DOHH2 (cell line): ENCODE measurements around the gene SLC10A6.

Source experiments
- H3F3A ChIP-seq: fragments of 200-600 bp; sonication (generic), shearing (Covaris generic); 2 replicates; pipeline ENCODE4 v1.6.0; 2016; ENCODE audit warnings: antibody characterized with exemption, mild to moderate bottlenecking; ENCODE audit not compliant: control insufficient read depth, insufficient read depth
- H3K27ac ChIP-seq: fragments of 200-600 bp; sonication (generic); 2 replicates; pipeline ENCODE4 v1.5.1; 2014; ENCODE audit warnings: low read depth, mild to moderate bottlenecking, low read length, moderate library complexity
- H3K27me3 ChIP-seq: fragments of 200-600 bp; sonication (generic); 2 replicates; pipeline ENCODE4 v1.6.1; 2014; ENCODE audit warnings: mild to moderate bottlenecking, low read length, mixed read lengths; ENCODE audit not compliant: control insufficient read depth
- H3K36me3 ChIP-seq: fragments of 200-600 bp; sonication (generic); 2 replicates; pipeline ENCODE4 v1.6.1; 2014; ENCODE audit warnings: mild to moderate bottlenecking, low read length, moderate library complexity, mixed read lengths; ENCODE audit not compliant: control insufficient read depth
- H3K4me1 ChIP-seq: fragments of 200-600 bp; sonication (generic); 2 replicates; pipeline ENCODE4 v1.6.1; 2014; ENCODE audit warnings: mild to moderate bottlenecking, low read length, mixed read lengths; ENCODE audit not compliant: control insufficient read depth
- H3K4me2 ChIP-seq: fragments of 200-600 bp; sonication (generic); 2 replicates; pipeline ENCODE4 v1.6.0; 2014; ENCODE audit warnings: mild to moderate bottlenecking, low read length, moderate library complexity
- H3K4me3 ChIP-seq: fragments of 200-600 bp; sonication (generic); 2 replicates; pipeline ENCODE4 v1.5.1; 2014; ENCODE audit warnings: mild to moderate bottlenecking, low read length, mixed read lengths
- H3K79me2 ChIP-seq: fragments of 200-600 bp; sonication (generic); 2 replicates; pipeline ENCODE4 v1.6.1; 2014; ENCODE audit warnings: mild to moderate bottlenecking, low read length, mixed read lengths; ENCODE audit not compliant: control insufficient read depth
- H3K9me2 ChIP-seq: fragments of 200-600 bp; sonication (generic); replicated peaks from 2 replicates; pipeline ENCODE4 v1.6.1; 2014; ENCODE audit warnings: mild to moderate bottlenecking, low read length, mixed read lengths; ENCODE audit not compliant: control insufficient read depth
- H3K9me3 ChIP-seq: fragments of 200-600 bp; sonication (generic); 2 replicates; pipeline ENCODE4 v1.6.1; 2014; ENCODE audit warnings: antibody characterized with exemption, low read length, mixed read lengths; ENCODE audit not compliant: control insufficient read depth, insufficient read depth
- H4K20me1 ChIP-seq: fragments of 200-600 bp; sonication (generic); 2 replicates; pipeline ENCODE4 v1.6.0; 2014; ENCODE audit warnings: low read depth, mild to moderate bottlenecking, antibody characterized with exemption, low read length, moderate library complexity; ENCODE audit not compliant: control insufficient read depth, insufficient read depth
- CTCF ChIP-seq: fragments of 200-600 bp; sonication (generic); IDR thresholded peaks from one replicate; pipeline ENCODE4 v1.5.1; 2014; ENCODE audit warnings: antibody characterized with exemption, mild to moderate bottlenecking, low read depth, low read length; ENCODE audit not compliant: poor library complexity, severe bottlenecking
- EZH2phosphoT487 ChIP-seq: fragments of 200-600 bp; sonication (generic); IDR thresholded peaks from 2 replicates; pipeline ENCODE4 v1.6.1; 2017; ENCODE audit warnings: borderline replicate concordance, mild to moderate bottlenecking, antibody characterized with exemption, low read length, moderate library complexity, mixed read lengths

Gene SLC10A6

GRCh38 chr4:86822136-86822535, 27.0 kb downstream of the SLC10A6 start:
- Histone ChIP-seq H3K9me2 (no peaks in the 10 kb centered on the region), H3K4me1 (no peaks in the 10 kb centered on the region), H3K4me2 (no peak overlapping the region), H3K27me3 (peaks cover 2% of the 10 kb centered on the region; the same call in 1 of the 2 replicates), H3K27ac (no peak overlapping the region), H3K36me3 (no peaks in the 10 kb centered on the region), H4K20me1 (no peaks in the 10 kb centered on the region), H3F3A (no peaks in the 10 kb centered on the region), H3K4me3 (no peak overlapping the region), H3K9me3 (no peaks in the 10 kb centered on the region), H3K79me2 (no peaks in the 10 kb centered on the region)
- TF ChIP-seq CTCF = no peak
- TF ChIP-seq EZH2phosphoT487 = no peak

- TF ChIP-seq EZH2phosphoT487 (no peak), CTCF (no peak)
- H3K4me3 ChIP-seq = no peak overlapping the region
- H3K36me3 ChIP-seq = no peaks in the 10 kb centered on the region
These were observed 28.0 kb downstream of the SLC10A6 start for GRCh38 chr4:86821151-86821550.

GRCh38 chr4:86819561-86819960, 29.6 kb downstream of the SLC10A6 start:
- H3K79me2 ChIP-seq = no peaks in the 10 kb centered on the region
- no peaks in the 10 kb centered on the region for H3K9me2 ChIP-seq
- H3K4me1 ChIP-seq = no peaks in the 10 kb centered on the region
- H3K27me3 ChIP-seq = no peaks in the 10 kb centered on the region
- TF ChIP-seq EZH2phosphoT487 (no peak), CTCF (no peak)
- H3F3A ChIP-seq = no peaks in the 10 kb centered on the region
- H3K4me2 ChIP-seq = no peak overlapping the region
- H3K36me3 ChIP-seq = no peaks in the 10 kb centered on the region
- H4K20me1 ChIP-seq = no peaks in the 10 kb centered on the region
- peaks cover 6% of the 10 kb centered on the region; the same call in 1 of the 2 replicates for H3K9me3 ChIP-seq
- H3K27ac ChIP-seq = no peak overlapping the region
- H3K4me3 ChIP-seq = no peak overlapping the region

More at GRCh38 chr4:86821151-86821550, 28.0 kb downstream of the SLC10A6 start:
- no peaks in the 10 kb centered on the region for H4K20me1 ChIP-seq
- H3F3A ChIP-seq = no peaks in the 10 kb centered on the region
- no peaks in the 10 kb centered on the region for H3K4me1 ChIP-seq
- no peak overlapping the region for H3K27ac ChIP-seq
- peaks cover under 1% of the 10 kb centered on the region; the same call in 1 of the 2 replicates for H3K9me3 ChIP-seq
- H3K79me2 ChIP-seq = no peaks in the 10 kb centered on the region
- no peaks in the 10 kb centered on the region for H3K9me2 ChIP-seq
- H3K4me2 ChIP-seq = no peak overlapping the region
- H3K27me3 ChIP-seq = no peaks in the 10 kb centered on the region
